Mesenchymal stem cell (in vitro differentiated cells and primary cell): ENCODE results near the gene EPM2AIP1. TPM values are rescaled to one million over a fixed set of nuclear protein-coding genes. Genes with fewer than 3 reads are reported as not detected.
A peak's percentile ranks its signal among the peaks of the same experiment; 100 is the strongest.
"Not testable (repeated sequence)": the region's sequence is repeated elsewhere in the genome, so short reads cannot be mapped to it uniquely, and the experiment has no call there.

ENCODE experiments used
- DNase-seq: peaks from one replicate; pipeline ENCODE4 v3.0.0-alpha.2; 2013
- H2AFZ ChIP-seq: one replicate; pipeline ENCODE4 v1.6.1; 2013; ENCODE audit warnings: low read depth, mild to moderate bottlenecking, control low read depth, inconsistent platforms, low read length, moderate library complexity
- H2AK5ac ChIP-seq: 2 replicates; pipeline ENCODE4 v1.6.1; 2013; ENCODE audit warnings: low read length, moderate library complexity, mild to moderate bottlenecking, inconsistent platforms; ENCODE audit not compliant: severe bottlenecking
- H2BK120ac ChIP-seq: one replicate; pipeline ENCODE4 v1.6.1; 2013; ENCODE audit warnings: low read depth, mild to moderate bottlenecking, inconsistent platforms, low read length, moderate library complexity
- H2BK12ac ChIP-seq, 2 experiments: one replicate each; pipeline ENCODE4 v1.6.1; 2013; ENCODE audit warnings: inconsistent platforms in 2 of 2, low read length in 2 of 2, mild to moderate bottlenecking in 2 of 2, moderate library complexity in 2 of 2, control low read depth in 1 of 2
- H2BK15ac ChIP-seq: one replicate; pipeline ENCODE4 v1.6.1; 2013; ENCODE audit warnings: mild to moderate bottlenecking, low read depth, inconsistent platforms; ENCODE audit not compliant: poor library complexity, severe bottlenecking
- H2BK5ac ChIP-seq: 2 replicates; pipeline ENCODE4 v1.6.1; 2013; ENCODE audit warnings: low read depth, mild to moderate bottlenecking, low read length, control low read depth, inconsistent platforms; ENCODE audit not compliant: poor library complexity, severe bottlenecking
- H3K14ac ChIP-seq, 2 experiments: one replicate each; pipeline ENCODE4 v1.6.1; 2013; ENCODE audit warnings: inconsistent platforms in 2 of 2, low read length in 2 of 2, control low read depth in 1 of 2, mild to moderate bottlenecking in 1 of 2, moderate library complexity in 1 of 2
- H3K18ac ChIP-seq, 2 experiments: one replicate each; pipeline ENCODE4 v1.6.1; 2013; ENCODE audit warnings: inconsistent platforms in 2 of 2, low read length in 2 of 2, control low read depth in 1 of 2, low read depth in 1 of 2, mild to moderate bottlenecking in 1 of 2
- H3K23ac ChIP-seq, 2 experiments: one replicate each; pipeline ENCODE4 v1.6.1; 2013; ENCODE audit warnings: inconsistent platforms in 2 of 2, low read length in 2 of 2, mild to moderate bottlenecking in 2 of 2, moderate library complexity in 2 of 2, control low read depth in 1 of 2
- H3K27ac ChIP-seq: 2 replicates; pipeline ENCODE4 v1.5.1; 2013; ENCODE audit warnings: mild to moderate bottlenecking, moderate library complexity, low read length, control low read depth, inconsistent platforms; ENCODE audit not compliant: poor library complexity, severe bottlenecking
- H3K27me3 ChIP-seq, 2 experiments: 2 replicates each; pipeline versions ENCODE4 v1.6.1 to v1.7.0; 2013; ENCODE audit warnings: low read length in 2 of 2, mild to moderate bottlenecking in 2 of 2, moderate library complexity in 2 of 2, control low read depth in 1 of 2, inconsistent platforms in 1 of 2; ENCODE audit not compliant: control insufficient read depth in 1 of 2, insufficient read depth in 1 of 2
- H3K36me3 ChIP-seq, 2 experiments: 2 replicates each; pipeline versions ENCODE4 v1.6.1 to v1.7.0; 2013; ENCODE audit warnings: low read length in 2 of 2, control low read depth in 1 of 2, inconsistent platforms in 1 of 2, low read depth in 1 of 2, mild to moderate bottlenecking in 1 of 2; ENCODE audit not compliant: insufficient read depth in 2 of 2, control insufficient read depth in 1 of 2
- H3K4ac ChIP-seq, 2 experiments: one replicate each; pipeline ENCODE4 v1.6.1; 2013; ENCODE audit warnings: inconsistent platforms in 2 of 2, low read length in 2 of 2, mild to moderate bottlenecking in 2 of 2, moderate library complexity in 2 of 2, control low read depth in 1 of 2, low read depth in 1 of 2
- H3K4me1 ChIP-seq: 2 replicates; pipeline ENCODE4 v1.6.1; 2013; ENCODE audit warnings: low read depth, low read length, control low read depth; ENCODE audit not compliant: control insufficient read depth, insufficient read depth
- H3K4me2 ChIP-seq: 2 replicates; pipeline ENCODE4 v1.6.1; 2013; ENCODE audit warnings: low read length, mild to moderate bottlenecking, inconsistent platforms; ENCODE audit not compliant: poor library complexity, severe bottlenecking
- H3K4me3 ChIP-seq, 2 experiments: 2 replicates each; pipeline versions ENCODE4 v1.5.1 to v1.7.0; 2013; ENCODE audit warnings: low read length in 2 of 2, mild to moderate bottlenecking in 2 of 2, control low read depth in 1 of 2, low read depth in 1 of 2; ENCODE audit not compliant: insufficient read depth in 1 of 2
- H3K79me1 ChIP-seq: replicated peaks from 2 replicates; pipeline ENCODE4 v1.6.1; 2013; ENCODE audit warnings: mild to moderate bottlenecking, control low read depth, low read length, inconsistent platforms; ENCODE audit not compliant: poor library complexity, severe bottlenecking
- H3K9ac ChIP-seq: 2 replicates; pipeline ENCODE4 v1.7.0; 2013; ENCODE audit warnings: mild to moderate bottlenecking, low read length, moderate library complexity
- H3K9me3 ChIP-seq: 2 replicates; pipeline ENCODE4 v1.7.0; 2013; ENCODE audit warnings: mild to moderate bottlenecking, low read length; ENCODE audit not compliant: control insufficient read depth
- H4K8ac ChIP-seq: one replicate; pipeline ENCODE4 v1.6.1; 2013; ENCODE audit warnings: inconsistent platforms, mild to moderate bottlenecking, low read length, moderate library complexity
- H4K91ac ChIP-seq: one replicate; pipeline ENCODE4 v1.6.1; 2013; ENCODE audit warnings: mild to moderate bottlenecking, low read length, inconsistent platforms
- WGBS: methylation state at CpG from one replicate; pipeline ENCODE4 v1.1.7; 2013; ENCODE audit warnings: mixed read lengths; 5-methylcytosine and 5-hydroxymethylcytosine counted together
- polyA plus RNA-seq, 2 experiments: library from polyadenylated mRNA; stranded (reverse); fragments of 200-250 nt; gene quantifications; one replicate each; pipeline ENCODE4 v1.2.3, GENCODE V29; 2013

Gene EPM2AIP1
- polyA plus RNA-seq (2013, experiment 1 of 2): 10.1 TPM
- 10.4 TPM for polyA plus RNA-seq (2013, experiment 2 of 2)

DNA sequence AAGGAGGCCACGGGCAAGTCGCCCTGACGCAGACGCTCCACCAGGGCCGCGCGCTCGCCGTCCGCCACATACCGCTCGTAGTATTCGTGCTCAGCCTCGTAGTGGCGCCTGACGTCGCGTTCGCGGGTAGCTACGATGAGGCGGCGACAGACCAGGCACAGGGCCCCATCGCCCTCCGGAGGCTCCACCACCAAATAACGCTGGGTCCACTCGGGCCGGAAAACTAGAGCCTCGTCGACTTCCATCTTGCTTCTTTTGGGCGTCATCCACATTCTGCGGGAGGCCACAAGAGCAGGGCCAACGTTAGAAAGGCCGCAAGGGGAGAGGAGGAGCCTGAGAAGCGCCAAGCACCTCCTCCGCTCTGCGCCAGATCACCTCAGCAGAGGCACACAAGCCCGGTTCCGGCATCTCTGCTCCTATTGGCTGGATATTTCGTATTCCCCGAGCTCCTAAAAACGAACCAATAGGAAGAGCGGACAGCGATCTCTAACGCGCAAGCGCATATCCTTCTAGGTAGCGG, at the start of gene EPM2AIP1:
EPM2AIP1 (minus strand) TSS at position 326 of the 520 bp plus-strand sequence; CDS start at position 272, 54 bp downstream.
- Histone ChIP-seq H2BK120ac (peak within 1 kb of the TSS; percentile 64), H2AFZ (peak within 1 kb of the TSS; percentile 74), H3K9ac (peak within 1 kb of the TSS; percentile 96), H2BK15ac (peak within 1 kb of the TSS; percentile 60), H3K4me1 (peaks cover 1% of the 10 kb centered on the region), H3K4ac (peak within 1 kb of the TSS; percentile 76 to 91), H2BK12ac (no peak within 1 kb of the TSS), H3K4me2 (peak within 1 kb of the TSS; percentile 74), H3K4me3 (peak within 1 kb of the TSS; percentile 63 to 93), H3K79me1 (peaks cover 10% of the 10 kb centered on the region), H2AK5ac (no peak within 1 kb of the TSS), H3K27me3 (no peaks in the 10 kb centered on the region), H3K27ac (peak within 1 kb of the TSS; percentile 96), H3K36me3 (peaks cover 3 to 63% of the 10 kb centered on the region in 2 experiments), H3K9me3 (no peaks in the 10 kb centered on the region), H4K91ac (peak within 1 kb of the TSS; percentile 85), H3K23ac (peak within 1 kb of the TSS in 1 of 2 experiments; percentile 20), H3K18ac (peak within 1 kb of the TSS; percentile 86 to 96), H3K14ac (peak within 1 kb of the TSS in 1 of 2 experiments; percentile 64), H4K8ac (peak within 1 kb of the TSS; percentile 90), H2BK5ac (peak within 1 kb of the TSS; percentile 63)
- WGBS: 1% methylated on average over 48 of the region's 48 CpGs
- DNase-seq: peak; percentile 100

DNA sequence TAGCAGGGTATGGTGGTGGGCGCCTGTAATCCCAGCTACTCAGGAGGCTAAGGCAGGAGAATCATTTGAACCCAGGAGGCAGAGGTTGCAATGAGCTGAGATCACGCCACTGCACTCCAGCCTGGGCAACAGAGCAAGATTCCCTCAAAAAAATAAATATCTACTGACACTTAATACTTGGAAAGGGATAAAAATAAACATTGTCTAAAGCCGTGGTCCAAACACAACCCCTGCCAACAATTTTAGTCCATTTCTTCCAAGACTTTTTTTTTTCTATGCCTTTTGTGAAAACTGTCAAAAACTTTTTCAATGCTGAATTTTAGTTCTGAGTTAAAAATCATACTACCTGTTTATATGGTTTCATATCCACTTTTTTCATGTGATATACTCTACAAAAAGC, 49.8 kb upstream of the EPM2AIP1 start:
- not testable (repeated sequence) for H3K4ac ChIP-seq, H3K27me3 ChIP-seq, H2BK120ac ChIP-seq, H3K23ac ChIP-seq, H4K8ac ChIP-seq, H2BK15ac ChIP-seq, H3K4me1 ChIP-seq, H3K27ac ChIP-seq, H3K9me3 ChIP-seq, DNase-seq, H3K9ac ChIP-seq, H4K91ac ChIP-seq, H2AK5ac ChIP-seq, H3K4me3 ChIP-seq, H2BK12ac ChIP-seq, H2BK5ac ChIP-seq, H3K18ac ChIP-seq, H3K14ac ChIP-seq, H2AFZ ChIP-seq, H3K4me2 ChIP-seq
- Histone ChIP-seq H3K36me3 (peaks cover 21 to 68% of the 10 kb centered on the region in 2 experiments), H3K79me1 (peaks cover 12% of the 10 kb centered on the region)
- 100% methylated on average over 2 of the region's 3 CpGs for WGBS

DNA sequence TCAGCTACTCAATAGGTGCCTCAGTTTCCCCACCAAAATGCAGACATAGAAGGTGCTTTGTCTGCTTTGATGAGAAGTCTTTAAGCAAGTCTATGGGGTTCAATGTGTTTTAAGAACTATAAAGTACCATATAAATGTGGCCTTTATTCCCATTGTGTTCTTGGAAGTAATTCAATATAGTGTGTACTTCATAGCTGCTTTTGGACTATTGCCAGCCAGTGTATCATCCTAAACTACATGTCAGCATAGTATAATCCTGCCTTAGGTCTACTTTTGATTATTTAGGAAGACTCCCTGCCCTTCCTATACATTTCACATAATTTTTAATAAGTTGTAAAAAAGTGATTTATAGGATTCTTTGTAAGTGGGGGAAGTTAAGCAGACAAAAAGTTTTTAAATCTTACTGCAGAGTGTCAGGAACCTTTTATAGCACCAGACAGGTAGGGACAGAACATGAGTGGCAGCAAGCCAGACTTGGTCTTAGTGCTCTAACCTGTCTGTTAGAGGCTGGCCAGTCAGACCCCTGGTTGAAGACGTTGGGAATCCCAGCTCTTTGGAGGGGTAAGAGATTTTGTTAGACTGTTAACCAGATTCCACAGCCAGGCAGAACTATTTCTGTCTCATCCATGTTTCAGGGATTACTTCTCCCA, 48.7 kb upstream of the EPM2AIP1 start:
- peaks cover 7% of the 10 kb centered on the region for H3K79me1 ChIP-seq
- H3K4me2 ChIP-seq: no peak overlapping the region
- H3K23ac ChIP-seq: no peak overlapping the region
- DNase-seq: no peak
- H3K36me3 ChIP-seq: peaks cover 19 to 65% of the 10 kb centered on the region in 2 experiments
- no peak overlapping the region for H2AK5ac ChIP-seq
- no peak overlapping the region for H2BK120ac ChIP-seq
- H4K8ac ChIP-seq: no peak overlapping the region
- WGBS: no CpG with 5 or more reads among the region's 1 CpG
- H3K9ac ChIP-seq: no peak overlapping the region
- no peak overlapping the region for H3K4ac ChIP-seq
- H3K18ac ChIP-seq: no peak overlapping the region
- H3K27ac ChIP-seq: no peak overlapping the region
- H3K27me3 ChIP-seq: no peaks in the 10 kb centered on the region
- no peak overlapping the region for H4K91ac ChIP-seq
- H3K14ac ChIP-seq: no peak overlapping the region
- H2BK12ac ChIP-seq: no peak overlapping the region
- H2BK15ac ChIP-seq: no peak overlapping the region
- H3K9me3 ChIP-seq: peaks cover 6% of the 10 kb centered on the region
- no peak overlapping the region for H2BK5ac ChIP-seq
- peaks cover 2% of the 10 kb centered on the region for H3K4me1 ChIP-seq
- no peak overlapping the region for H3K4me3 ChIP-seq
- no peak overlapping the region for H2AFZ ChIP-seq

DNA sequence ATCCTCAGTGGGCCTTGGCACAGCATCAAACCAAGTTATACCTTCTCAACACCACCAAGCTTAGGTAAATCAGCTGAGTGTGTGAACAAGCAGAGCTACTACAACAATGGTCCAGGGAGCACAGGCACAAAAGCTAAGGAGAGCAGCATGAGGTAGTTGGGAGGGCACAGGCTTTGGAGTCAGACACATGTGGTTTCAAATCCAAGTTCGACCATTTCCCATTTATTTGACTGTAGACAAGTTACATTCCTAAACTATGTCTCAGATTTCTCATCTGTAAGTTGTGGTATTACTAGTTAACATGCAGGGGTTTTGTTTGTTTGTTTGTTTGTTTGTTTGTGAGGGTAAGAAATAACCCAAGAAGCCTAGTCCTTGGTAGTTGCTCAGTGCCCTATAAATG, 47.3 kb upstream of the EPM2AIP1 start:
- Histone ChIP-seq H3K36me3 (peaks cover 22 to 73% of the 10 kb centered on the region in 2 experiments), H4K8ac (no peak overlapping the region), H2BK5ac (no peak overlapping the region), H3K4me1 (peaks cover 2% of the 10 kb centered on the region), H3K4ac (no peak overlapping the region), H3K4me3 (no peak overlapping the region), H3K18ac (no peak overlapping the region), H3K79me1 (peaks cover 7% of the 10 kb centered on the region), H3K4me2 (no peak overlapping the region), H3K9me3 (peaks cover 20% of the 10 kb centered on the region), H2BK12ac (no peak overlapping the region), H4K91ac (no peak overlapping the region), H3K27me3 (no peaks in the 10 kb centered on the region), H2AK5ac (no peak overlapping the region), H3K14ac (no peak overlapping the region), H2BK15ac (no peak overlapping the region), H3K27ac (no peak overlapping the region), H3K23ac (no peak overlapping the region), H2BK120ac (no peak overlapping the region), H2AFZ (no peak overlapping the region), H3K9ac (no peak overlapping the region)
- no peak for DNase-seq
- WGBS: no CpG with 5 or more reads among the region's 1 CpG
